Uterus (tissue), 2 donors: Measurements from ENCODE around the gene CCIN.
"Not testable (repeated sequence)": the region's sequence is repeated elsewhere in the genome, so short reads cannot be mapped to it uniquely, and the experiment has no call there.

ENCODE experiments used
- POLR2A ChIP-seq, 2 donors: fragments of 450-650 bp; IDR thresholded peaks; one replicate each; pipeline ENCODE4 v1.6.1; 2016; ENCODE audit warnings: antibody characterized with exemption in 2 of 2, mild to moderate bottlenecking in 1 of 2, moderate library complexity in 1 of 2
- TF ChIP-seq, protein P1 (sequence below), 4 experiments: fragments of 200-600 bp in 2 of 4; fragments of 450-650 bp in 2 of 4; sonication (generic) in 2 of 4; IDR thresholded peaks; one replicate each; pipeline ENCODE4 v1.5.1; 2016 to 2019; ENCODE audit warnings: antibody characterized with exemption in 4 of 4, mild to moderate bottlenecking in 2 of 4, moderate library complexity in 1 of 4

DNA sequence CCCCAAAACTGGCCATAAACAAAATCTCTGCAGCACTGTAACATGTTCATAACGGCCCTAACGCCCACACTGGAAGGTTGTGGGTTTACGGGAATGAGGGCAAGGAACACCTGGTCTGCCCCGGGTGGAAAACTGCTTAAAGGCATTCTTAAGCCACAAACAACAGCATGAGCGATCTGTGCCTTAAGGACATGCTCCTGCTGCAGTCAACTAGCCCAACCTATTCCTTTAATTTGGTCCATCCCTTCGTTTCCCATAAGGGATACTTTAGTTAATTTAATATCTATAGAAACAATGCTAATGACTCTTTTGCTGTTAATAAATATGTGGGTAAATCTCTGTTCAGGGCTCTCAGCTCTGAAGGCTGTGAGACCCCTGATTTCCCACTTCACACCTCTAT is 11.1 kb downstream of the CCIN start:
- TF ChIP-seq, protein P1, sequence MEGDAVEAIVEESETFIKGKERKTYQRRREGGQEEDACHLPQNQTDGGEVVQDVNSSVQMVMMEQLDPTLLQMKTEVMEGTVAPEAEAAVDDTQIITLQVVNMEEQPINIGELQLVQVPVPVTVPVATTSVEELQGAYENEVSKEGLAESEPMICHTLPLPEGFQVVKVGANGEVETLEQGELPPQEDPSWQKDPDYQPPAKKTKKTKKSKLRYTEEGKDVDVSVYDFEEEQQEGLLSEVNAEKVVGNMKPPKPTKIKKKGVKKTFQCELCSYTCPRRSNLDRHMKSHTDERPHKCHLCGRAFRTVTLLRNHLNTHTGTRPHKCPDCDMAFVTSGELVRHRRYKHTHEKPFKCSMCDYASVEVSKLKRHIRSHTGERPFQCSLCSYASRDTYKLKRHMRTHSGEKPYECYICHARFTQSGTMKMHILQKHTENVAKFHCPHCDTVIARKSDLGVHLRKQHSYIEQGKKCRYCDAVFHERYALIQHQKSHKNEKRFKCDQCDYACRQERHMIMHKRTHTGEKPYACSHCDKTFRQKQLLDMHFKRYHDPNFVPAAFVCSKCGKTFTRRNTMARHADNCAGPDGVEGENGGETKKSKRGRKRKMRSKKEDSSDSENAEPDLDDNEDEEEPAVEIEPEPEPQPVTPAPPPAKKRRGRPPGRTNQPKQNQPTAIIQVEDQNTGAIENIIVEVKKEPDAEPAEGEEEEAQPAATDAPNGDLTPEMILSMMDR (IDR thresholded peaks at IDR 0.05): not testable (repeated sequence)
- not testable (repeated sequence) for TF ChIP-seq POLR2A (IDR thresholded peaks at IDR 0.05)
